ENCODE results near the gene CDC23. TPM values are rescaled to one million over a fixed set of nuclear protein-coding genes. Genes with fewer than 3 reads are reported as not detected.

Gene CDC23
- total and polyA plus RNA-seq, 2 of the 8 experiments (the other 6 are each of a cell fraction or from before 2014, with no cell fraction given), result 32.6 to 45.7 TPM

DNA sequence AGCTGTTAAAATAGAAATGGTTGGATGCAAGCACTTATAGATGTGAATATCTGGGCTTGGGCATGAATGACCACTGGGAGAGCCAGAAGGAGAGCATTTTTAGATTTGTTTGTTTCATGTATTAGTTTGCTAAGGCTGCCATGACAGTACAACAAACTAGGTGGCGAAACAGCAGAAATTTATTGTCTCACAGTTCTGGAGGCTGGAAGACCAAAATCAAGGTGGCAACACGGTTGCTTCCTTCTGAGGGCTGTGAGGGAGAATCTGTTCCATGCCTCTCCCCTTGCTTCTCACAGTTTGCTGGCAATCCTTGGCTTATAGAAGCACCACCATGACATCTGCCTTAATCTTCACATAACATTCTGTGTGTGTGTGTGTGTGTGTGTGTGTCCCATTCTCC is 20.2 kb upstream of the CDC23 start:
- no peak overlapping the region for H3K23ac ChIP-seq (ENCODE audit: insufficient read length)
- H3K36me3 ChIP-seq (ENCODE audit: control insufficient read depth in 2 of 4, insufficient read depth in 4 of 4, low read length in 3 of 4), result no peaks in the 10 kb centered on the region
- H4K20me1 ChIP-seq (replicated peaks in 1 of 2; ENCODE audit: control insufficient read depth in 1 of 2, insufficient read depth in 2 of 2, low read length in 2 of 2), result no peaks in the 10 kb centered on the region
- H4K91ac ChIP-seq (replicated peaks; ENCODE audit: insufficient read length, low read length), result no peak overlapping the region
- H3K9ac ChIP-seq (replicated peaks in 1 of 4; ENCODE audit: extremely low read depth in 1 of 4, low read depth in 3 of 4, low read length in 3 of 4), result no peak overlapping the region
- H2BK120ac ChIP-seq (replicated peaks; ENCODE audit: low read depth, low read length), result no peak overlapping the region
- H3K27ac ChIP-seq (ENCODE audit: low read depth, low read length), result no peak overlapping the region
- H2AK5ac ChIP-seq (ENCODE audit: low read depth, low read length), result no peak overlapping the region
- no peak overlapping the region for H2BK5ac ChIP-seq (ENCODE audit: low read depth, low read length)
- no peak overlapping the region for H3K4me3 ChIP-seq (ENCODE audit: extremely low read depth in 1 of 4, insufficient read depth in 2 of 4, low read depth in 3 of 4, low read length in 4 of 4)
- H2BK12ac ChIP-seq (ENCODE audit: low read depth, low read length), result no peak overlapping the region
- H2AFZ ChIP-seq (ENCODE audit: low read length), result no peak overlapping the region
- H3K79me1 ChIP-seq (ENCODE audit: low read depth, low read length), result no peaks in the 10 kb centered on the region
- H4K5ac ChIP-seq (ENCODE audit: insufficient read length, low read depth, low read length), result no peak overlapping the region
- no peak overlapping the region for H2BK15ac ChIP-seq (ENCODE audit: low read length)
- no peaks in the 10 kb centered on the region for H3K27me3 ChIP-seq (replicated peaks in 1 of 4; ENCODE audit: control insufficient read depth in 3 of 4, extremely low read depth in 1 of 4, insufficient read depth in 3 of 4, low read length in 3 of 4)
- CTCF ChIA-PET (ENCODE audit: partially characterized antibody), result interaction anchor here (0.7 to 11.8 kb wide), 5 partner anchors 10 to 394 kb away, joined by 3 to 112 read pairs (median 3); no protein-coding TSS in a partner anchor
- H3K4me1 ChIP-seq (replicated peaks in 1 of 4; ENCODE audit: control insufficient read depth in 3 of 4, insufficient read depth in 4 of 4, low read length in 3 of 4), result no peaks in the 10 kb centered on the region
- H3K4ac ChIP-seq (replicated peaks; ENCODE audit: insufficient read length, low read depth, low read length), result no peak overlapping the region
- no peaks in the 10 kb centered on the region for H3K79me2 ChIP-seq (ENCODE audit: control insufficient read depth in 1 of 2, insufficient read depth in 2 of 2, low read length in 2 of 2)
- DNase-seq (ENCODE audit: low read depth in 1 of 2, low spot score in 2 of 2) (no peak), FAIRE-seq (no peak)
- no peak overlapping the region for H4K8ac ChIP-seq (ENCODE audit: extremely low read depth, insufficient read depth, low read length)
- no peaks in the 10 kb centered on the region for H3K9me3 ChIP-seq (ENCODE audit: insufficient read depth in 2 of 2, low read depth in 1 of 2, low read length in 1 of 2)
- no peak overlapping the region for H3K56ac ChIP-seq (replicated peaks; ENCODE audit: insufficient read length, low read depth, low read length)
- no peak overlapping the region for H2BK20ac ChIP-seq (ENCODE audit: low read length)
- no peak overlapping the region for H3K4me2 ChIP-seq (ENCODE audit: insufficient read depth in 1 of 2, low read depth in 2 of 2, low read length in 2 of 2)
- TF ChIP-seq RBBP5 (IDR thresholded peaks at IDR 0.05; ENCODE audit: borderline replicate concordance, low read depth, low read length) (no peak), TBP (IDR thresholded peaks at IDR 0.05; ENCODE audit: low read depth, low read length) (no peak), ASH2L (IDR thresholded peaks at IDR 0.05; ENCODE audit: low read length) (no peak), JUN (IDR thresholded peaks at IDR 0.05; ENCODE audit: low read depth, low read length) (no peak)
- TF ChIP-seq, protein P1, sequence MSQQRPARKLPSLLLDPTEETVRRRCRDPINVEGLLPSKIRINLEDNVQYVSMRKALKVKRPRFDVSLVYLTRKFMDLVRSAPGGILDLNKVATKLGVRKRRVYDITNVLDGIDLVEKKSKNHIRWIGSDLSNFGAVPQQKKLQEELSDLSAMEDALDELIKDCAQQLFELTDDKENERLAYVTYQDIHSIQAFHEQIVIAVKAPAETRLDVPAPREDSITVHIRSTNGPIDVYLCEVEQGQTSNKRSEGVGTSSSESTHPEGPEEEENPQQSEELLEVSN (IDR thresholded peaks at IDR 0.05), result no peak
- POLR2A ChIA-PET (ENCODE audit: partially characterized antibody), result interaction anchor here (2.6 kb wide), 1 partner anchor 20 kb away, joined by 7 read pairs; the partner anchor contains the start of gene CDC23
- H3K23me2 ChIP-seq (ENCODE audit: low read depth, low read length), result no peaks in the 10 kb centered on the region; the same call in 1 of the 2 replicates
- H3K14ac ChIP-seq (ENCODE audit: insufficient read length), result no peak overlapping the region
- H3K18ac ChIP-seq (ENCODE audit: extremely low read depth, low read length), result no peak overlapping the region
- 83% methylated on average over 2 of the region's 2 CpGs; no CpG with 5 or more reads in 1 of the 2 experiments for WGBS, 2 experiments (ENCODE audit: extremely low coverage in 1 of 2, insufficient coverage in 1 of 2, insufficient read length in 1 of 2, insufficient replicate concordance in 2 of 2, low coverage in 1 of 2, low lambda C conversion rate in 2 of 2, missing lambda C conversion rate in 1 of 2)
